HepG2 (cell line): ENCODE results near the gene GTF2B. TPM values are rescaled to one million over a fixed set of nuclear protein-coding genes. Genes with fewer than 3 reads are reported as not detected.

Experiments
- ATAC-seq: fragments of 200-7000 bp; cut with Tn5 transposase; 3 replicates; pipeline ENCODE4 v1.9.1; 2020; ENCODE audit warnings: mild to moderate bottlenecking, moderate library complexity
- BruUV-seq: library from RNA; stranded (reverse); fragments of 400-500 nt; replicated peaks from 2 replicates; lab custom pipeline; 2021; lab: Mats Ljungman, UMichigan
- CTCF ChIA-PET: fragments of 300-600 bp; formaldehyde crosslinking; extraction: SDS; loops from one replicate; lab custom pipeline; 2021; ENCODE audit warnings: low total read pairs, inconsistent platforms, low intra/inter-chr PET ratio; lab: Yijun Ruan, JAX
- POLR2A ChIA-PET: fragments of 350-600 bp; sonication (Branson Sonifier 250); formaldehyde crosslinking; loops from one replicate; lab custom pipeline; 2020; ENCODE audit warnings: antibody characterized with exemption, inconsistent platforms; lab: Yijun Ruan, JAX
- DNase-seq: peaks from one replicate; pipeline ENCODE4 v3.0.0-alpha.2; 2015; ENCODE audit warnings: low spot score
- FAIRE-seq: peaks from 3 replicates; lab custom pipeline; 2011; peaks lifted over from hg19 to GRCh38; lab: Jason Lieb, UNC
- H2AFZ ChIP-seq: one replicate; pipeline ENCODE4 v1.6.1; 2011; ENCODE audit warnings: low read length, inconsistent platforms
- H3K27ac ChIP-seq: fragments of 300-600 bp; 3 replicates; pipeline ENCODE4 v1.8.0; 2011; ENCODE audit warnings: mixed run types, mild to moderate bottlenecking, mixed read lengths, low read length, inconsistent platforms; ENCODE audit not compliant: insufficient read depth; ENCODE audit errors: extremely low read length
- H3K27me3 ChIP-seq, 2 experiments: fragments of 200-600 bp in 1 of 2; 2 replicates in 1 of 2; 3 replicates in 1 of 2; pipeline versions ENCODE4 v1.6.0 to v1.8.0; 2011; ENCODE audit warnings: low read length in 2 of 2, mild to moderate bottlenecking in 2 of 2, moderate library complexity in 2 of 2, inconsistent platforms in 1 of 2; ENCODE audit not compliant: insufficient read depth in 2 of 2, control insufficient read depth in 1 of 2
- H3K36me3 ChIP-seq, 2 experiments: fragments of 200-600 bp in 1 of 2; replicated peaks in 1 of 2; 2 replicates in 1 of 2; 3 replicates in 1 of 2; pipeline versions ENCODE4 v1.5.1 to v1.8.0; 2011; ENCODE audit warnings: low read length in 2 of 2, inconsistent platforms in 1 of 2; ENCODE audit not compliant: insufficient read depth in 2 of 2, control insufficient read depth in 1 of 2
- H3K4me1 ChIP-seq: 2 replicates; pipeline ENCODE4 v1.5.1; 2012; ENCODE audit warnings: low read length, inconsistent platforms; ENCODE audit not compliant: insufficient read depth
- H3K4me2 ChIP-seq: 2 replicates; pipeline ENCODE4 v1.6.0; 2011; ENCODE audit warnings: low read depth, low read length, inconsistent platforms
- H3K4me3 ChIP-seq, 3 experiments: fragments of 200-600 bp in 1 of 3; sonication (generic), shearing (Covaris generic) in 1 of 3; replicated peaks in 1 of 3; 2 replicates each; pipeline ENCODE4 v1.5.1; 2011 to 2016; ENCODE audit warnings: low read length in 3 of 3, inconsistent platforms in 2 of 3, low read depth in 2 of 3, mild to moderate bottlenecking in 2 of 3, control low read depth in 1 of 3, mixed read lengths in 1 of 3; ENCODE audit not compliant: insufficient read depth in 1 of 3
- H3K79me2 ChIP-seq: one replicate; pipeline ENCODE4 v1.6.1; 2011; ENCODE audit warnings: low read length, inconsistent platforms; ENCODE audit not compliant: insufficient read depth
- H3K9ac ChIP-seq: 2 replicates; pipeline ENCODE4 v1.6.0; 2011; ENCODE audit warnings: mild to moderate bottlenecking, low read depth, low read length, inconsistent platforms; ENCODE audit not compliant: insufficient read depth
- H3K9me3 ChIP-seq: 2 replicates; pipeline ENCODE4 v1.5.1; 2012; ENCODE audit warnings: mild to moderate bottlenecking, low read length
- H4K20me1 ChIP-seq: 2 replicates; pipeline ENCODE4 v1.6.0; 2011; ENCODE audit warnings: inconsistent platforms, mild to moderate bottlenecking, low read length, moderate library complexity; ENCODE audit not compliant: insufficient read depth
- ELF3 ChIP-seq: IDR thresholded peaks from 2 replicates; pipeline ENCODE4 v1.6.1; 2016; ENCODE audit warnings: missing genetic modification reagents, missing compliant biosample characterization
- FOXA1 ChIP-seq, 2 experiments: fragments of 450-650 bp in 1 of 2; sonication (generic) in 1 of 2; formaldehyde crosslinking in 1 of 2; IDR thresholded peaks; 2 replicates each; pipeline versions ENCODE4 v1.4.0 to v1.6.1; 2016 to 2020; ENCODE audit warnings: missing genetic modification reagents in 1 of 2
- FOXO1 ChIP-seq: sonication (generic); formaldehyde crosslinking; IDR thresholded peaks from 2 replicates; pipeline ENCODE4 v1.4.0; 2020; ENCODE audit warnings: missing genetic modification reagents
- HNF4G ChIP-seq, 2 experiments: sonication (generic) in 1 of 2; formaldehyde crosslinking in 1 of 2; IDR thresholded peaks; 2 replicates each; pipeline versions ENCODE4 v1.4.0 to v1.6.1; 2011 to 2020; ENCODE audit warnings: borderline replicate concordance in 2 of 2, low read depth in 2 of 2, mild to moderate bottlenecking in 2 of 2, low read length in 1 of 2, missing genetic modification reagents in 1 of 2, moderate library complexity in 1 of 2
- HNRNPLL ChIP-seq: fragments of 200-400 bp; formaldehyde crosslinking; IDR thresholded peaks from 2 replicates; pipeline ENCODE4 v1.6.1; 2017; ENCODE audit warnings: mild to moderate bottlenecking, low read depth, low read length; ENCODE audit not compliant: poor library complexity, severe bottlenecking
- ISL2 ChIP-seq: sonication (generic); formaldehyde crosslinking; IDR thresholded peaks from 2 replicates; pipeline ENCODE4 v1.5.0; 2020; ENCODE audit warnings: missing genetic modification reagents
- KLF15 ChIP-seq: sonication (generic); formaldehyde crosslinking; IDR thresholded peaks from 2 replicates; pipeline ENCODE4 v1.8.1; 2023; ENCODE audit warnings: borderline replicate concordance, mild to moderate bottlenecking, inconsistent platforms, missing genetic modification reagents, mixed read lengths
- MAF1 ChIP-seq: sonication (generic); formaldehyde crosslinking; IDR thresholded peaks from 2 replicates; pipeline ENCODE4 v1.5.0; 2020; ENCODE audit warnings: missing genetic modification reagents, borderline replicate concordance
- NR1H2 ChIP-seq: sonication (generic); formaldehyde crosslinking; IDR thresholded peaks from 2 replicates; pipeline ENCODE4 v1.8.1; 2022; ENCODE audit warnings: low read depth, missing genetic modification reagents, borderline replicate concordance
- PAWR ChIP-seq: sonication (generic); formaldehyde crosslinking; IDR thresholded peaks from 2 replicates; pipeline ENCODE4 v1.4.0; 2020; ENCODE audit warnings: missing genetic modification reagents, mild to moderate bottlenecking, borderline replicate concordance
- SIX1 ChIP-seq: sonication (generic); formaldehyde crosslinking; IDR thresholded peaks from 2 replicates; pipeline ENCODE4 v1.4.0; 2020; ENCODE audit warnings: missing genetic modification reagents, borderline replicate concordance
- TCF7 ChIP-seq: sonication (generic); IDR thresholded peaks from 2 replicates; pipeline ENCODE4 v1.6.1; 2016; ENCODE audit warnings: antibody characterized with exemption, low read depth
- ZGPAT ChIP-seq: IDR thresholded peaks from 2 replicates; pipeline ENCODE4 v1.6.1; 2016; ENCODE audit warnings: mild to moderate bottlenecking
- ZMAT5 ChIP-seq: sonication (generic); formaldehyde crosslinking; IDR thresholded peaks from 2 replicates; pipeline ENCODE4 v1.5.0; 2020; ENCODE audit warnings: mild to moderate bottlenecking, low read depth, missing genetic modification reagents, borderline replicate concordance
- WGBS: methylation state at CpG from one replicate; pipeline ENCODE4 v1.1.6; 2017; ENCODE audit warnings: low lambda C conversion rate; 5-methylcytosine and 5-hydroxymethylcytosine counted together
- in situ Hi-C: cut with HindIII; loops from 2 replicates; pipeline ENCODE4 v1.10.0; 2017; ENCODE audit warnings: low pct_unique_long_range_greater_than_20kb; ENCODE audit not compliant: extremely low pct_ligation_motif_present
- intact Hi-C: fragments of 100-400 bp; cut with micrococcal nuclease; formaldehyde crosslinking; loops from one replicate; pipeline ENCODE4 v1.10.0; 2022; ENCODE audit not compliant: unreplicated experiment
- polyA plus RNA-seq, 8 experiments: library from polyadenylated mRNA; depleted of rRNA in 3 of 8; stranded (reverse) in 7 of 8; unstranded in 1 of 8; fragments of >200 nt; fragmentation: Illumina TruSeq in 4 of 8; extraction: Trizol in 4 of 8; gene quantifications; 2 replicates each; pipeline versions ENCODE4 v1.2.1 to v1.2.3, GENCODE V29; 2011 to 2016; ENCODE audit warnings: low read depth in 4 of 8, missing spikeins in 1 of 8, mixed read lengths in 1 of 8; ENCODE audit not compliant: insufficient read depth in 1 of 8
- total RNA-seq, 5 experiments: library from RNA; depleted of rRNA; stranded (reverse); fragments of >200 nt; fragmentation: Illumina TruSeq; extraction: Trizol; gene quantifications; 2 replicates each; pipeline ENCODE4 v1.2.3, GENCODE V29; 2016; ENCODE audit warnings: low read depth in 1 of 5
- TF ChIP-seq, protein P1 (sequence below): sonication (generic); formaldehyde crosslinking; IDR thresholded peaks from 2 replicates; pipeline ENCODE4 v1.5.0; 2020; ENCODE audit warnings: mild to moderate bottlenecking, missing genetic modification reagents, borderline replicate concordance

GTF2B gene
- total and polyA plus RNA-seq, 2 of the 13 experiments (the other 11 are each of a cell fraction or from before 2014, with no cell fraction given) = 31.5 to 43.4 TPM

DNA sequence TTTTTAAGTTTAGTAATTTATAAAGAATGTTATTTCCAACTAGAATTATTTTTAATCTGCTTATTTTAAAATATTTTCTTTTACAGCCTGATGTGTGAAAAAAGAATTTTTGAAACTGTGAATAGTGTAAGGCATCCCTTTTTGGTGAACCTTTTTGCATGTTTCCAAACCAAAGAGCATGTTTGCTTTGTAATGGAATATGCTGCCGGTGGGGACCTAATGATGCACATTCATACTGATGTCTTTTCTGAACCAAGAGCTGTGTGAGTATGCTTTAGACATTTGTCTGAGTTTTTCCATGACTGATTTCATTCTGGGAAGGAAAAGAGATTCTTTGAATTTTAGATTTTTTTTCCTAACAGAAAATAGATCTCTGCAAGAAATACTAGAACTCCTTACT lies 77.9 kb downstream of the GTF2B start:
- intact Hi-C loops (no loop called here), in situ Hi-C loops (no loop called here)
- WGBS = 46% methylated on average over 1 of the region's 1 CpG
- no peak for FAIRE-seq
- no TSS peak for BruUV-seq
- H3K79me2 ChIP-seq = no peaks in the 10 kb centered on the region
- no peak overlapping the region for H3K27ac ChIP-seq
- no peak overlapping the region for H2AFZ ChIP-seq
- H3K4me1 ChIP-seq = peaks cover 16% of the 10 kb centered on the region
- no peaks in the 10 kb centered on the region for H3K27me3 ChIP-seq
- POLR2A ChIA-PET = no interaction called here
- H3K9me3 ChIP-seq = no peaks in the 10 kb centered on the region
- H3K36me3 ChIP-seq = peaks cover 2 to 18% of the 10 kb centered on the region in 2 experiments; a peak in 4 of 5 replicates
- no peak overlapping the region for H3K4me3 ChIP-seq
- no peak overlapping the region for H3K9ac ChIP-seq
- peak; percentile 62; the same call in 2 of the 3 replicates for ATAC-seq
- H4K20me1 ChIP-seq = no peaks in the 10 kb centered on the region
- no peak overlapping the region for H3K4me2 ChIP-seq
- CTCF ChIA-PET = no interaction called here
- peak; percentile 20 for DNase-seq
- TF ChIP-seq HNF4G (IDR thresholded peaks at IDR 0.05; ENCODE audit: borderline replicate concordance, low read depth, low read length) = no peak
- no peak for TF ChIP-seq HNF4G (CRISPR knock-in tag; IDR thresholded peaks at IDR 0.05; ENCODE audit: borderline replicate concordance, low read depth)
- TF ChIP-seq, protein P1, sequence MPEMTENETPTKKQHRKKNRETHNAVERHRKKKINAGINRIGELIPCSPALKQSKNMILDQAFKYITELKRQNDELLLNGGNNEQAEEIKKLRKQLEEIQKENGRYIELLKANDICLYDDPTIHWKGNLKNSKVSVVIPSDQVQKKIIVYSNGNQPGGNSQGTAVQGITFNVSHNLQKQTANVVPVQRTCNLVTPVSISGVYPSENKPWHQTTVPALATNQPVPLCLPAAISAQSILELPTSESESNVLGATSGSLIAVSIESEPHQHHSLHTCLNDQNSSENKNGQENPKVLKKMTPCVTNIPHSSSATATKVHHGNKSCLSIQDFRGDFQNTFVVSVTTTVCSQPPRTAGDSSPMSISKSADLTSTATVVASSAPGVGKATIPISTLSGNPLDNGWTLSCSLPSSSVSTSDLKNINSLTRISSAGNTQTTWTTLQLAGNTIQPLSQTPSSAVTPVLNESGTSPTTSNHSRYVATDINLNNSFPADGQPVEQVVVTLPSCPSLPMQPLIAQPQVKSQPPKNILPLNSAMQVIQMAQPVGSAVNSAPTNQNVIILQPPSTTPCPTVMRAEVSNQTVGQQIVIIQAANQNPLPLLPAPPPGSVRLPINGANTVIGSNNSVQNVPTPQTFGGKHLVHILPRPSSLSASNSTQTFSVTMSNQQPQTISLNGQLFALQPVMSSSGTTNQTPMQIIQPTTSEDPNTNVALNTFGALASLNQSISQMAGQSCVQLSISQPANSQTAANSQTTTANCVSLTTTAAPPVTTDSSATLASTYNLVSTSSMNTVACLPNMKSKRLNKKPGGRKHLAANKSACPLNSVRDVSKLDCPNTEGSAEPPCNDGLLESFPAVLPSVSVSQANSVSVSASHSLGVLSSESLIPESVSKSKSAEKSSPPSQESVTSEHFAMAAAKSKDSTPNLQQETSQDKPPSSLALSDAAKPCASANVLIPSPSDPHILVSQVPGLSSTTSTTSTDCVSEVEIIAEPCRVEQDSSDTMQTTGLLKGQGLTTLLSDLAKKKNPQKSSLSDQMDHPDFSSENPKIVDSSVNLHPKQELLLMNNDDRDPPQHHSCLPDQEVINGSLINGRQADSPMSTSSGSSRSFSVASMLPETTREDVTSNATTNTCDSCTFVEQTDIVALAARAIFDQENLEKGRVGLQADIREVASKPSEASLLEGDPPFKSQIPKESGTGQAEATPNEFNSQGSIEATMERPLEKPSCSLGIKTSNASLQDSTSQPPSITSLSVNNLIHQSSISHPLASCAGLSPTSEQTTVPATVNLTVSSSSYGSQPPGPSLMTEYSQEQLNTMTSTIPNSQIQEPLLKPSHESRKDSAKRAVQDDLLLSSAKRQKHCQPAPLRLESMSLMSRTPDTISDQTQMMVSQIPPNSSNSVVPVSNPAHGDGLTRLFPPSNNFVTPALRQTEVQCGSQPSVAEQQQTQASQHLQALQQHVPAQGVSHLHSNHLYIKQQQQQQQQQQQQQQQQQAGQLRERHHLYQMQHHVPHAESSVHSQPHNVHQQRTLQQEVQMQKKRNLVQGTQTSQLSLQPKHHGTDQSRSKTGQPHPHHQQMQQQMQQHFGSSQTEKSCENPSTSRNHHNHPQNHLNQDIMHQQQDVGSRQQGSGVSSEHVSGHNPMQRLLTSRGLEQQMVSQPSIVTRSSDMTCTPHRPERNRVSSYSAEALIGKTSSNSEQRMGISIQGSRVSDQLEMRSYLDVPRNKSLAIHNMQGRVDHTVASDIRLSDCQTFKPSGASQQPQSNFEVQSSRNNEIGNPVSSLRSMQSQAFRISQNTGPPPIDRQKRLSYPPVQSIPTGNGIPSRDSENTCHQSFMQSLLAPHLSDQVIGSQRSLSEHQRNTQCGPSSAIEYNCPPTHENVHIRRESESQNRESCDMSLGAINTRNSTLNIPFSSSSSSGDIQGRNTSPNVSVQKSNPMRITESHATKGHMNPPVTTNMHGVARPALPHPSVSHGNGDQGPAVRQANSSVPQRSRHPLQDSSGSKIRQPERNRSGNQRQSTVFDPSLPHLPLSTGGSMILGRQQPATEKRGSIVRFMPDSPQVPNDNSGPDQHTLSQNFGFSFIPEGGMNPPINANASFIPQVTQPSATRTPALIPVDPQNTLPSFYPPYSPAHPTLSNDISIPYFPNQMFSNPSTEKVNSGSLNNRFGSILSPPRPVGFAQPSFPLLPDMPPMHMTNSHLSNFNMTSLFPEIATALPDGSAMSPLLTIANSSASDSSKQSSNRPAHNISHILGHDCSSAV = no peak
- no peak for TF ChIP-seq ISL2 (CRISPR knock-in tag)
- TF ChIP-seq ZMAT5 (CRISPR knock-in tag) = no peak
- TF ChIP-seq SIX1 (CRISPR knock-in tag) = peak; percentile 97
- no peak for TF ChIP-seq MAF1 (CRISPR knock-in tag)
- no peak for TF ChIP-seq ZGPAT
- TF ChIP-seq TCF7 = no peak
- TF ChIP-seq ELF3 (CRISPR knock-in tag) = no peak
- TF ChIP-seq PAWR (CRISPR knock-in tag) = no peak
- TF ChIP-seq FOXA1 (IDR thresholded peaks at IDR 0.05) = no peak
- TF ChIP-seq FOXA1 (CRISPR knock-in tag; IDR thresholded peaks at IDR 0.05) = peak; percentile 48
- TF ChIP-seq FOXO1 (CRISPR knock-in tag) = no peak
- TF ChIP-seq NR1H2 = no peak
- no peak for TF ChIP-seq HNRNPLL
- no peak for TF ChIP-seq KLF15 (CRISPR knock-in tag)
